ENCODE results near the gene CEP85. TPM values are rescaled to one million over a fixed set of nuclear protein-coding genes. Genes with fewer than 3 reads are reported as not detected.

The CEP85 gene
- total RNA-seq, 1 experiment from 2014 or later: 37.2 TPM

GRCh38 chr1:26259005-26259404 lies 25.0 kb downstream of the CEP85 start:
- Histone ChIP-seq H3K4me3 (replicated peaks in 1 of 2; ENCODE audit: low read depth in 1 of 2, low read length in 2 of 2) (no peak overlapping the region), H3K4me2 (ENCODE audit: low read length) (no peak overlapping the region), H3K9me3 (ENCODE audit: control insufficient read depth in 1 of 2, insufficient read depth in 1 of 2, low read depth in 1 of 2, low read length in 2 of 2) (no peaks in the 10 kb centered on the region), H4K20me1 (ENCODE audit: insufficient read depth) (no peaks in the 10 kb centered on the region), H3K4me1 (ENCODE audit: control insufficient read depth in 1 of 2, insufficient read depth in 2 of 2, low read length in 2 of 2) (no peaks in the 10 kb centered on the region), H3K36me3 (ENCODE audit: control insufficient read depth in 1 of 2, insufficient read depth in 2 of 2, low read length in 2 of 2) (peaks cover 45 to 56% of the 10 kb centered on the region in 2 experiments; a peak in 3 of 4 replicates), H3K79me2 (ENCODE audit: insufficient read depth, low read length) (peaks cover 27% of the 10 kb centered on the region), H3K27me3 (ENCODE audit: insufficient read depth, low read length) (no peaks in the 10 kb centered on the region), H2AFZ (ENCODE audit: low read depth, low read length, poor library complexity, severe bottlenecking) (no peak overlapping the region), H3K9ac (ENCODE audit: low read length) (no peak overlapping the region), H3K9me2 (ENCODE audit: insufficient read depth) (no peaks in the 10 kb centered on the region), H3K27ac (ENCODE audit: low read depth, low read length) (no peak overlapping the region)
- ChIA-PET CTCF (no interaction called here), POLR2A (no interaction called here), RAD21 (ENCODE audit: low non-redundant PET in 1 of 2, low total read pairs in 2 of 2, uncharacterized antibody in 2 of 2, unreplicated experiment in 2 of 2) (no interaction called here)
- intact Hi-C loops (cut with micrococcal nuclease): no loop called here
- DNase-seq (ENCODE audit: low read depth, low spot score) (no peak), ATAC-seq (no peak)
- no TSS peak for BruUV-seq (replicated peaks)
- TF ChIP-seq TCF7L2 (IDR thresholded peaks at IDR 0.05; ENCODE audit: borderline replicate concordance, extremely low read depth, insufficient read depth, insufficient read length) (no peak), EZH2 (IDR thresholded peaks at IDR 0.05) (no peak), EZH2phosphoT487 (IDR thresholded peaks at IDR 0.05; ENCODE audit: borderline replicate concordance) (no peak), ELF1 (IDR thresholded peaks at IDR 0.05; ENCODE audit: borderline replicate concordance, low read depth) (no peak), ZNF274 (IDR thresholded peaks at IDR 0.05; ENCODE audit: low read depth, low read length) (no peak)

GRCh38 chr1:26259578-26259977 lies 25.6 kb downstream of the CEP85 start:
- no peak for DNase-seq (ENCODE audit: low read depth, low spot score)
- H3K4me1 ChIP-seq (ENCODE audit: control insufficient read depth in 1 of 2, insufficient read depth in 2 of 2, low read length in 2 of 2): no peaks in the 10 kb centered on the region
- H3K27ac ChIP-seq (ENCODE audit: low read depth, low read length): no peak overlapping the region
- no peak overlapping the region for H3K9ac ChIP-seq (ENCODE audit: low read length)
- H3K36me3 ChIP-seq (ENCODE audit: control insufficient read depth in 1 of 2, insufficient read depth in 2 of 2, low read length in 2 of 2): peaks cover 48 to 59% of the 10 kb centered on the region in 2 experiments; a peak in 3 of 4 replicates
- H2AFZ ChIP-seq (ENCODE audit: low read depth, low read length, poor library complexity, severe bottlenecking): no peak overlapping the region
- ChIA-PET RAD21 (ENCODE audit: low non-redundant PET in 1 of 2, low total read pairs in 2 of 2, uncharacterized antibody in 2 of 2, unreplicated experiment in 2 of 2) (no interaction called here), POLR2A (no interaction called here), CTCF (no interaction called here)
- H3K9me3 ChIP-seq (ENCODE audit: control insufficient read depth in 1 of 2, insufficient read depth in 1 of 2, low read depth in 1 of 2, low read length in 2 of 2): no peaks in the 10 kb centered on the region
- peaks cover 22% of the 10 kb centered on the region for H3K79me2 ChIP-seq (ENCODE audit: insufficient read depth, low read length)
- H3K4me2 ChIP-seq (ENCODE audit: low read length): no peak overlapping the region
- no peaks in the 10 kb centered on the region for H3K27me3 ChIP-seq (ENCODE audit: insufficient read depth, low read length)
- intact Hi-C loops (cut with micrococcal nuclease): no loop called here
- no peaks in the 10 kb centered on the region for H3K9me2 ChIP-seq (ENCODE audit: insufficient read depth)
- no peak overlapping the region for H3K4me3 ChIP-seq (replicated peaks in 1 of 2; ENCODE audit: low read depth in 1 of 2, low read length in 2 of 2)
- no peak for ATAC-seq
- H4K20me1 ChIP-seq (ENCODE audit: insufficient read depth): no peaks in the 10 kb centered on the region
- no TSS peak for BruUV-seq (replicated peaks)
- TF ChIP-seq ZNF274 (IDR thresholded peaks at IDR 0.05; ENCODE audit: low read depth, low read length) (no peak), CBX3 (IDR thresholded peaks at IDR 0.05; ENCODE audit: low read depth) (no peak), SRF (IDR thresholded peaks at IDR 0.05; ENCODE audit: low read depth) (no peak), ELF1 (IDR thresholded peaks at IDR 0.05; ENCODE audit: borderline replicate concordance, low read depth) (no peak), EGR1 (IDR thresholded peaks at IDR 0.05; ENCODE audit: low read depth) (no peak), ZFX (IDR thresholded peaks at IDR 0.05) (no peak), CEBPB (IDR thresholded peaks at IDR 0.05; ENCODE audit: low read depth) (no peak), EZH2 (IDR thresholded peaks at IDR 0.05) (no peak), RAD21 (IDR thresholded peaks at IDR 0.05; ENCODE audit: low read depth) (no peak), EZH2phosphoT487 (IDR thresholded peaks at IDR 0.05; ENCODE audit: borderline replicate concordance) (no peak), SIN3A (IDR thresholded peaks at IDR 0.05; ENCODE audit: low read depth) (no peak), TCF7L2 (IDR thresholded peaks at IDR 0.05; ENCODE audit: borderline replicate concordance, extremely low read depth, insufficient read depth, insufficient read length) (no peak)
- TF ChIP-seq, protein P1, sequence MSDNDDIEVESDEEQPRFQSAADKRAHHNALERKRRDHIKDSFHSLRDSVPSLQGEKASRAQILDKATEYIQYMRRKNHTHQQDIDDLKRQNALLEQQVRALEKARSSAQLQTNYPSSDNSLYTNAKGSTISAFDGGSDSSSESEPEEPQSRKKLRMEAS (IDR thresholded peaks at IDR 0.05): no peak
